Measurements from ENCODE around the gene SWSAP1.
"Not testable (repeated sequence)": the region's sequence is repeated elsewhere in the genome, so short reads cannot be mapped to it uniquely, and the experiment has no call there.

SWSAP1 gene

DNA sequence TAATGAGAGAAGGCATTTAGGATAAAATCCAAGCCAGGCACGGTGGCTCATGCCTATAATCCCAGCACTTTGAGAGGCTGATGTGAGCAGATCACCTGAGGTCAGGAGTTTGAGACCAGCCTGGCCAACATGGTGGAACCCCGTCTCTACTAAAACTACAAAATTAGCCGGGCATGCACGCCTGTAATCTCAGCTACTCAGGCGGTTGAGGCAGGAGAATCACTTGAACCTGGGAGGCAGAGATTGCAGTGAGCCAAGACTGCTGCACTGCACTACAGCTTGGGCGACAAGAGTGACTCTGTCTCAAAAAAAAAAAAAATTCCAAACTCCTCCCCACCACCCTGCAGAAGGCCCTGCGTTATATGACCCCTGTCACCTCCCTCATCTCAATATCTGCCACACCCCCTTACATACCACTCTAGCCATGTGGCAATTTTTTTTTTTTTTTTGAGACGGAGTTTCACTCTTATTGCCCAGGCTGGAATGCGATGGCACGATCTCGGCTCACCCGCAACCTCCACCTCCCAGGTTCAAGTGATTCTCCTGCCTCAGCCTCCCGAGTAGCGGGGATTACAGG, 4.9 kb downstream of the SWSAP1 start:
- DNase-seq: not testable (repeated sequence)

DNA sequence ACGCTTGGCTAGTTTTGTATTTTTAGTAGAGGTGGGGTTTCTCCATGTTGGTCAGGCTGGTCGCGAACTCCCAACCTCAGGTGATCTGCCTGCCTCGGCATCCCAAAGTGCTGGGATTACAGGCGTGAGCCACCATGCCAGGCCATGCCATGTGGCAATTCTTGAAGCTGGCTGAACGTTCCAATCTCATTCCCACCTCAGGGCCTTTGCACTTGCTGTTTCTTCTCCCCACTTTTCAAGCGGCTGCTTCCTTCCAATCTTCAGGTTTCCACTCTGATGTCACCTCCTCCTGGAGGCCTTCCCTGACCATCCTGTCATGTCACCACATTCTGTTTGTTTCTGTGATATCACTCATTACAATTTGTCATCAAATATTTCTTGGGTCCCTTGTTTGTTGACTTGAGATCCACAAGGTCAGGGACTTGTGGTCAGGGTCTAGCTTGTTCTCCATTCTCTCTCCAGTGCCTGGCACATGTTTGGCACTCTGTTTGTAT, 5.4 kb downstream of the SWSAP1 start:
- no peak for DNase-seq

DNA sequence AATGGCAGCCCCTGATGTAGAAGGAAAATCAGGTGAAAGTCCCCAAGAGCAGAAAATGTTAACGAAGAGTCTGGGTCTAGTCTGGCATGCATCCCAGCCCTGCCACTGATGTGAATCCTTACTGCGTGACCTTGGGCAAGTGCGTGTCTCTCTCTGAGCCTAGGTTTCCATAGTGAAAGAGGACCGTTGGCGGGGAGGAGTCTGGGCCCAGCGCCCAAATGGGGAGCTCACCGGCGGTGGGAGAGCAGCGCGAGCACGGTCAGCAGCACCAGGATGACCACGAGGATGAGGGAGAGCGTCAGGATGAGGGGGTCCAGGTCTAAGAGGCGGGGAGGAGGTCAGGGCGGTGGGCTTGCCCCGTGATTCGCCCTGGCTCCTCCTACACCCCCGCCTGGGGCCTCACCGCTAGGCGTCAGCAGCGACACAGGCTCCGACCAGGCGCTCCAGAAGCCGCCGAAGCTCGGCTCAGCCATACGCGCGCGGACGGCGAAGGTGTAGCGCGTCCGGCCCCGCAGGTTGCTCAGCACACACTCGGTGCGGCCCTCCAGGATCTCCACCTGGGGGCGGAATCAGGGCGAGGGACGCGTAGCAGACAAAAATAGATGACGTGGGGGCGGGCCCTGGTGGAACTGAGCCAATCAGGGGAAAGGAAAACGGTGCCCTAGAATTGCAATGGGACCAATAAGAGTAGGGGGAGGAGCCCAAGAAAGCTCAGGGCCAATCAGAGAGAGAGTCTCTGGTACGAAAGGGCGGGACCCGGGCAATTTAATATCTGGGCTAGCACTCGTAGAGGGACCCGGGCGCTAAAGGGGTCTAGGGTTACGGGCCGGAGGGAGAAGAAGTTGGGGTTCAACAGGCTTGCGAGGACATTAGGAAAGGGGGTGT, 6.4 kb downstream of the SWSAP1 start:
- DNase-seq: peak; percentile 98

DNA sequence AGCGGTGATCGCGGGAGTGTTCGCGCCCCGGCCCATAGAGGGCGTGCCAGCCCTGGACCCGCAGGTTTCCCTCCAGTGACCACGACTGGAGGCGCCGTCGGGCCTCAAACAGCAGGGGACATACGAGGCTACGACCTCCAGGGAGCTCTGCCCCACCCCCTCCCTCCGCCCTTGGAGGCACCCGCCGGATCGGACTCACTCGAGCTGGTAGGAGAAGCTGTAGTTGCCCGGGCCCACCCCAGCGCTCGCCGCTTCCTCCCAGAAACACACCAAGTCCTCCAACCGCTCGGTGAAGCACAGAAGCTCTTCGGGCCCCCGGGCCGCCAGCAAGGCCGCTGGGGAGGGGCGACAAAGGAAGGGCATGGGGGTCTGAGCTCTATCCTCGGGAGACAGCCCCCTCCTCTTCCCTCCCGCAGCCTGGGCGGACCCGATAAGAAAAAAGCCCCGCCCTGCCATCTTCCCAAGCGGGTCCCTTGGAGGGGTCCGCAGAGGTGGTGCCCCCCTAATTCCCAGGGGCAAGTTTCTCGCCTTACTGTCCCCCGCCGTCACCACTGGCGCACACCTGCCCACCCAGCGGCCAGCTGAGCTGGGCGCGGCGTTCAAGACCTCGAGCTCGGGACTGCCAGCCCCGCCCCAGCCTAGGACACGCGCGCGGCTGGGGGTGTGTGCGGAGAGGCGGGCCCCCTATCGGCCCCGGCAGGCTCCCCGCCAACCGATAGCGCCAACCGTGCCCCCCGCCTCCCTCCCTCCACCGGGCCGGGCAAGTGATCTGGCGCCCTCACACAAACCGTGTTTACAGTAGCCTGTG, 8.6 kb downstream of the SWSAP1 start:
- peak; percentile 47 to 68 for DNase-seq

DNA sequence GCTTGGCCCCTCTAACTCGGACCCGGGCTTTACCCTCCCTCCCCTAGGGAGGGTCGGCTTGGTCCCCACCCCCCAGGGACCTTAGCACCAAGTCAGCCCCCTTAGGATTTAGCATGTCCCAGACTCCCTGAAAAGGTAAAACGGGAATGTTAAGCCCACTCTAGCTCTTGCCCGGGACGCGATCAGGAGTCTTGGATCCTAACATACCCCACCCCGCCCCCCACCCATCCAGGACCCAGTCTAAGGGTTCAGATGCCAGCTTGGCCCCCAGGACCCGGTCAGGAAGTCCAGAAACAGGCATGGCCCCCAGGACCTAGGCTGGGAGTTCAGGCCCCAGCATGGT, 9.2 kb downstream of the SWSAP1 start:
- no peak for DNase-seq

DNA sequence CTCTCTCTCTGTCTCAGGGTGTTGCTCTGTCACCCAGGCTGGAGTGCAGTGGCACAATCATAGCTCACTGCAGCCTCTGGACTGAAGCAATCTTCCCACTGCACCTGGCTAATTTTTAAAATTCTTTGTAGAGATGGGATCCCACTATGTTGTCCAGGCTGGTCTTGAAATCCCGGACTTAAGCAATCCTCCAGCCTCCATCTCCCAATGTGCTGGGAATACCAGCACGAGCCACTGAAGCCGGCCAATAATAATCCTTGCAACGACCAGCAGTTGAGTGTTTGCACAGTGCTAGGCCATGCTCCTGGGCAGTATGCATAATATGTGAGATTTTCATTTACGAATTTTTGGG, 10.3 kb downstream of the SWSAP1 start:
- DNase-seq: no peak

DNA sequence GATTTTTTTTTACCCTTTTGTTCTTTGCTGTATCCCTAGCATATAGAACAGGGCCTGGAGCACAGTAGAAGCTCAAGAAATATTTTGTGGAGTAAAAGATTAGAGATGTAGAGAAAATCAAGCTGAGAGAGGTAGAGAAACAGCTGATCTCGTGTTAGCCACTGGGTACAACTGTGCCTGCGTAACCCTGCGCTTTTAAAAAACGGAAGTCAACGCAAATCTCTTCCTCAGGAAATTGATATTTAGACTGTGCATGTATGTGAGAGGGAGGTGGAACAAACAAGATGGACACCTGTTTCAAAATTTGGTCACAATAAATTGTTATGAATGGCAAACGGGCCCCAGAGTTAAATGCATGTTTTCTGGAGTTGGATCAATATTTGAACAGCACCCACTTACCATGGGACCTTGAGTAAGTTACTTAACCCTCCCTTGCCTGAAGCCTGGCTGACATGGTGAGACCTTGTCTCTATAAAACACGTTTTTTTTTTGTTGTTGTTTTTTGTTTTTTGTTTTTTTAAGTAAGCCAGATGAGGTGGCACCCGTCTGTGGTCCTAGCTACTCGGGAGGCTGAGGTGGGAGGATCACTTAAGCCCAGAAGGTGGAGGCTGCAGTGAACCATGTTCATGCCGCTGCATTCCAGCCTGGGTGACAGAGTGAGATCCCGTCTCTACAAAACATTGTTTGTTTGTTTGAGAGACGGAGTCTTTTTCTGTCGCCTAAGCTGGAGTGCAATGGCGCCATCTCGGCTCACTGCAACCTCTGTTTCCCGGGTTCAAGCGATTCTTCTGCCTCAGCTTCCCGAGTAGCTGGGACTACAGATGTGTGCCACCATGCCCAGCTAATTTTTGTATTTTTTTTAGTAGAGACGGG, 12.9 kb downstream of the SWSAP1 start:
- DNase-seq: peak; percentile 38 to 50

DNA sequence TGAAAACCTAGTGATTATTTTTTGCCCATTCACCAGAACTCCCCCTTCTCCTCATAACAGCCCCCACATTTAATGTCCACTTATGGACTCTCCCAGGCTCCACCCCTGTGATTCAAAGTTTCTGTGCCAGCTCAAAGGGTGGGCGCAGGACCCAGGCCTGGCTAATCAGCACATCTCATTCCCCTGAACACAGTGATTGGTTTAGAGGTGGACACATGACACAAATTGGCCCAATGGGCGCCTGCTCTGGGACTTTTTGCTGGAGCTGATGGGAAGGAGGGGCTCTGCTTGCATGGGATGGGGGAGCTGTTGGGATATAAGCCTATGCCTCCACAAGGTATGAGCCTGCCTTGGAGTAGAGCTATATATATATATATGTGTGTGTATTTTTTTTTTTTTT, 15.9 kb downstream of the SWSAP1 start:
- DNase-seq: no peak

DNA sequence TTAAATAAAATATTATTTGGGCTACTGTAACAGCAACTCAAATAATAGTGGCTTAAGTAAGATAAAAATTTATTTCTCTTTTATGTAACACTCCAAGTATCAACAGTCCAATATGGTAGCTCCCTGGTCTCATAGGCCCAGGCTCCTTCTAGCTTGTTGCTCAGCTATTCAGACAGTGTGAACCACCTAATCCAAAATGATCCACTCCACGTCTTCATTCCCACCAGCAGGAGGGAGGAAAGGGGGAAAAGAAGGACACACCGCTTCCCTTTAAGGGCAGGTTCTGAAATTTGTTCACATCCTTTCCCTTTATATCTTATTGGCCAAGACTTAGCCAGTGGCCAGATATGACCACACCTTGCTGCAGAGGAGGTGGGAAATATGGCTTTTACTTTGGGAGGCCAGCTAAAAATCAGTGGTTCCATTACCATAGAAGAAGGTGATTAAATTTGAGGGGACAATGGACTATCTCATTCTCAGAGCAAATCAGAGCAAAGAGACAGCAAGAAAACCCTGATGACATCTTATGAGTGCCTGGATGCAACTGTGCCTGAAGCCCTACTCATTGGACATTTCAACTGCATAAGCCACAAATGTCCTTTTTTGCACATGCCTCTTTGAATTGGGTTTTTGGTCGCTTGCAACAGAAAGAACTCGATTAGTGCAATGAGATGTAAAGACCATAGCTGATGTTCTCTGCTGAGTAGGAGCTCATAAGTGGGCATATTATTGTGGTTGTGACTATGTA, 16.6 kb downstream of the SWSAP1 start:
- DNase-seq: no peak

DNA sequence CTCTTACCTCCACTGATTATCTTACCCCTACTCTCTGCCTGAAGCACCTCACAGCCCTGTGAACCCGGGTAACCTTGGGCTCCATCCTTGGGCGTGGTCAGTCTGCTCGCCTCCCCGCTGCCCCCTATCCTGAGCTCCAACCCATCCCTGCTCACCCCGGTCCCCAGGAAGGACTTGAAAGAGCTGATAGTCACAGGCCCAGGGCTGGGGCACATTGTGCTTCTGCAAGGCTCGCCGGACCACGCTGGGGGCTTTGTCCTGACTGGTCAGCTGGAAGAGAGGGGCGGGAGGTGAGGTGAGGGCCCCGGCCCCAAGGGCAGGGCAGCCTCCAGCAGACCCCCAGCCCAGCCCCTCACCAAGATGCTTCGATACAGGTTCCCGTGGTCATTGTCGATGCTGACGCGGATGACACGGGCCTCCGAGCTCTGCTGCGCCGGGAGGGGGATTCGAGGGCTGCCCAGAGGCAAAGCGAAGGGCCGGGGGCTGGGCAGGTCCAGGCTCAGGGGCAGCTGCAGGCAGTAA, 22.7 kb downstream of the SWSAP1 start:
- DNase-seq: no peak

DNA sequence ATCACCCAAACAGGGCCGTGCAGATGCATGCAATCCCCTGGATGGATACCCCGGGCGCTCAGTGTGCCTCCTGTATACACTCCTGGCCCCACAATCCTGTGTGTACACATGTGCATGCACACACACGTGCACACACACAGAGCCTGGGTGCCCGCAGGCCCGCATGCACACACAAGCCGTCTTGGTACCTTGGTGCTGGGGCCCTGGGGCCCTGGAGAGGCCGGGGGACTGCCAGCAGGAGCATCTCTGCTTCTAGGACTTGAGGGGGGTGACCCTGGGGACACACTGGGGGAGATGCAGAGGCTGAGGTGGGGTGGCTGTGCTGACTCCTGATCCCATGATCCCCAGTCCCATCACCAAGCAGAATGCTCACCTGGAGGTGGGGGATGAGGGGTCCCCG, 25.2 kb downstream of the SWSAP1 start:
- DNase-seq: no peak

DNA sequence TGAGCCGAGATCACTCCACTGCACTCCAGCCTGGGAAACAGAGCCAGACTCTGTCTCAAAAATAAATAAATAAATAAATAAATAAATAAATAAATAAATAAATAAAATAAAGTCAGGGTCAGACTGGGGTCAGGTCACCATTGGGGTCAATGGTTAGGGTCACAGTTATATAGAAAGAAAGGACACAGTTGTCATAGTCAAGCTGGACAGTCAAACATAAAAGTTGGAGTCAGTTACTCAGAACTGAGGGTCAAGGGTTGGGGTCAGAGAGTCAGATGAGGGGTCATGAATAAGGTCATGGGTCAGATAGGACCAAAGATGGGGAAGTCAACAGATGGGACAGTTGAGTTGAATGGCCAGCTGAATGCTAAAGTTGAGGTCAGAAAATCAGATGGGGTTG, 26.3 kb downstream of the SWSAP1 start:
- DNase-seq: no peak

DNA sequence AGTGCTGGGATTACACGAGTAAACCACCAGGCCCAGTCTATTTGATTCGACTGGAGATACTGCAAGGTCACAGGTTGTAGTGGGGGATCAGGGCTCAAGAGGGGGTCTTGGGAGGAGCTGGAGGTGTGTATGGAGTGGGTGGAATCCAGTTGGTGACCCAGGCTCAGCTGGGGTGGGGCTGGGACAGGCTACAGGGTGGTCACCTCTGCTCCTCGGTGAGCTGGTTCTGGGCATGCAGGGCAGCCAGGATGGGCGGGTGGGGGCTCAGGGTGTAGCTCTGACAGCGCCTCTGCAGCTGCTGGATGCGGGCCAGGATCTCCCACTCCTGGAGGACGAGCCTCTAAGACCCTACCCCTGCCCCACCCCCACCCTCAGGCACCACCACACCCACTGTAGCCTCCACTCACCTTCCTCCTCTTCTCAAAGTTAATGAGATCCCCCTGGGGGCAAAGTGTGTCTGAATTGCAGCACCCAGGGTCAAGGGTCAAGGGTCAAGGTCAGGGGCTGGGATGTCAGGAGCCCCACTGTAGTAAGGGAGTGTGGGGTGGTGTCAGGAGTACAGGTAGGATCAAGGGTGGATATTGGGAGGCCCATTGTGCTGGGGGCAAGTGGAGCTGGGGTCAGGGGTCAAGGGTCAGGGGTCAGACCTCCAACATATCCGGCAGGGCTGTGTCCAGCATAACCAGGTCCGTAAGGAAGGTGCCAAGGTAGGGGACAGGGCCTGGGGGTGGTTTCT, 27.5 kb downstream of the SWSAP1 start:
- DNase-seq: no peak

DNA sequence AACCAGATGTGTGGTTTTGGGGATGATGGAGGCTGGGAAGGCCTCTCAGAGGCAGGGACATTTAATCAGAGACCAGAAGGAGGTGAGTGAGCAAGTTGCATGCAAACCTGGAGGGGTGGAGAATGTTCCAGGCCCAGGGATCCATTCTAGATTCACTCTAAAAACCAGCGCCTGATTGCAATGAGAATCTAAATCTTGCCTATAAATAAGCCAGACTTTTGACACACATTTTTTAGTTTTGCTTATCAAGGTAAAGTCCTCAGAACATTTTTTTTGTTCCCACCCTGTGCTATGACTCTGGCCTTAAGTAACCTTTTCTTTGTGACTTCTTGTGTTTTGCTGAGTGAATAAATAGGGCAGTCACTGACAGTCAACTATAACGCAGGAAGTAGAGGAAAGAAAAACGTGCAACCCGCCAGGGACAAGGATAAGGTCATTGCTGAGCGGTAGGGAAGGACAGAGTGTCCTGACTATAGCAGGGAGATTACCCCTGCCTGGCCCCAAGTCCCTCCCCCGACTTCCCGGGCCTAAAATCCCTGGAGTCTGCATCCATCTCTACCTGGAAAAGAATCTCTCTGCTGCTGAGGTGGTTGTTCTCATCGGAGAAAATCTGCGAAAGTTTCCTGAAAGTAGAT, 30.2 kb downstream of the SWSAP1 start:
- DNase-seq: no peak

DNA sequence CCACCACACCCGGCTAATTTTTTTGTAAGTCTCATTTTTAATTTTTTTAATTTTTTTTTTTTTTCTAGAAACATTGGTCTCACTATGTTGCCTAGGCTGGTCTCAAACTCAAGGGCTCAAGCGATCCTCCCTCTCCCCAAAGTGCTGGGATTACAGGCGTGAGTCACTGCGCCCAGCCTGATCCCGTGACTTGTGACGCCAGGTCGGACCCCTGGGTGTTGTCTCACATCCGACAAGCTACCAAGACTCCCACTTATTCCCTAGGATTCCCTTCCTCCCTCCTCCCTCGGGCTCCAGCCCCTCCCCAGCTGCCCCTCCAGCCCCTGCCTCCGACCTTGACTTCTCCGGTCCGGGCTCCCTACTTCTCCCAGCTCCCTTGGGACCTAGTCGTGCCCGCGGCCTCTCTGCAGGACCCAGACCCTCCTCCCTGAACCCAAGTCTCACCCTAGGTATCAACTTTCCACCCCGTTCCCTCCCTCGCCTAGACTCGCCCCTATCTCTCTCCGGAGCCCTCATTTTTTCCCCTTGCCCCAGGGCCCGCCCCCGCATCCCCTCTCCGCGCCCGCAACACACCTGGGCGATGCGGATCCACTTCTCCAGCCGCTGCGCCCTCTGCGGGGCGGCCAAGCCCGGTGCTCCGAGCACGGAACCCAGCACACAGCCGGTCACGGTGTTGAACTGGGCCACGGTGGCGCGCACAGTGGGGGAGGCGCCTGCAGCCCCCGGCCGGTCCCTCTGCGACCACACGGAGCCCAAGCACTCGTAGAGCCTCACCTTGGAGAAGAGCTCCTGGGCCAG, 31.6 kb downstream of the SWSAP1 start:
- no peak for DNase-seq

DNA sequence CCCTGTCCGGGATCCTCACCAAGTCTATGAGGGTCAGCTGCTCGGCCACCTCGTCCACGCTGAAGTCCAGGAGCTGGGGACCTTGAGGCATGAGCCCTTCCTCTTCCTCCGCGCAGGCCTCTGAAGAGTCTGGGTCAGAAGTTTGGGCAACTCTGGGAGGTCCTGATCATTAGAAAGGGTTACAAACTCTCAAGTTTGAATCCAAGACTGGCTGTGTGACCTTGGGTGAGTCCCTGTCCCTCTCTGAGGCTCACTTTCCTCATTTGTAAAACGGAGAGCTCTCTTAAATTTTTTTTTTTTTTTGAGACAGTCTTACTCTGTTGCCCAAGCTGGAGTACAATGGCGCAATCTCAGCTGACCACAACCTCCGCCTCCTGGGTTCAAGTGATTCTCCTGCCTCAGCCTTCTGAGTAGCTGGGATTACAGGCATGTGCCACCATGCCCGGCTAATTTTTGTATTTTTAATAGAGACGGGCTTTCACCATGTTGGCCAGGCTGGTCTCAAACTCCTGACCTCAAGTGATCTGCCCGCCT, 32.3 kb downstream of the SWSAP1 start:
- DNase-seq: not testable (repeated sequence)

DNA sequence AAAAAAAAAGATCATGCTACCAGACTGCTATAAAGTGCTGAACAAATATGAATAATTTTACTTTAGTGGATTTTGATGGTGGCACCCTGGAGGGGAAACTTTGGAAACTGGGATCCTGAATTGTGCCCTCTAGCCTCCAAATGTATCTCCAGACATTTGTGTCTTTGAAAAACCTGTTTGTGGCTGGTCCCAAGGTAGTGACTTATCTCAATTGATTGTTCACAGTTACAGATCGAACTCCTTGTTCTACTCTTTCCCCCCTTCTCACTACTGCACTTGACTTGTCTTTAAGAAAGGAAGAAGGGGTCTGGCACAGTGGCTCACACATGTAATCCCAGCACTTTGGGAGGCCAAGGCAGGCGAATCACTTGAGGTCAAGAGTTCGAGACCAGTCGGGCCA, 34.1 kb downstream of the SWSAP1 start:
- DNase-seq: no peak

DNA sequence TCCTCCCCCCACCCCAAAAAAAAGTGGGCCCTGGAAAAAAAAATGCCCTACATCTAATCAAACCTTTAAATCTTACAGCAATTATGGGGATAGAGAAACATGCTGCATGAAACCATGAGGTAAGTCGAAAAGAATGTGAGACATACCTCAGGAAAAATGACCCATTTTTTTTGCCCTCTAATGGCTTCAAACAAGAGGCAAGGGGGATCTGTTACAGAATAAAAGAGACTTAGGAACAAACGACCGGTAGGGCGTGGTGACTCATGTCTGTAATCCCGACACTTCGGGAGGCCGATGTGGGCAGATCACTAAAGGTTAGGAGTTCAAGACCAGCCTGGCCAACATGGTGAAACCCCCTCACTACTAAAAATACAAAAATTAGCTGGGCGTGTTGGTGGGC, 36.2 kb downstream of the SWSAP1 start:
- DNase-seq: no peak

DNA sequence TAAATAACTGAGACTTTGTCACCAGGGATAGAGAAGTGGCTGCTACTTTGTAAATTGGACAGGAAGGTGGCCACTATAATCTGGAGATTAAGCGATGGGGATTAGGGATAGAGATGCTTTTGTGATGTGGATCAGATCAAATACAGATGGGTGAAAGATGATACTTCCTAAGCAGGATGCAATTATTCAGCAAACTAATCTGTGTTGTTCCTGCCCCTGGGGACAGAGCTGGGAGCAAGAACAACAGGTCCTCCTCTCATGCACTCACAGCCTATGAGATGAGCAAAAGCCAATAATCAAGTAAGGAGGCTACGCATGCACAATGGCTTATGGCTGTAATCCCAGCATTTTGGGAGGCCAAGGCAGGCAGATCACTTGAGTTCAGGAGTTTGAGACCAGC, 40.1 kb downstream of the SWSAP1 start:
- no peak for DNase-seq
